ENCODE data around the gene ACOXL. TPM values are rescaled to one million over a fixed set of nuclear protein-coding genes. Genes with fewer than 3 reads are reported as not detected.
A peak's percentile ranks its signal among the peaks of the same experiment; 100 is the strongest.

The ACOXL gene
- total RNA-seq, 3 donors from 2014 or later (not counting 1 experiment from before 2014, with no cell fraction given): not detected

- Mint-ChIP-seq H3K36me3 (no peaks in the 10 kb centered on the region), H3K4me3 (no peak overlapping the region), H3K4me1 (peaks cover 12% of the 10 kb centered on the region in 2 donors), H3K27me3 (ENCODE audit: low read depth in 2 of 2) (peaks cover 6 to 9% of the 10 kb centered on the region in 2 donors), H3K9me3 (no peaks in the 10 kb centered on the region), H3K27ac (no peak overlapping the region)
- 90% methylated on average over 10 of the region's 10 CpGs for WGBS (ENCODE audit: insufficient coverage)
- H3K36me3 ChIP-seq (ENCODE audit: control insufficient read depth, insufficient read depth, low read length): no peaks in the 10 kb centered on the region
- no peaks in the 10 kb centered on the region for H3K9me3 ChIP-seq (ENCODE audit: control insufficient read depth, insufficient read depth, low read length)
- no peak overlapping the region for H3K27ac ChIP-seq (ENCODE audit: low read length)
- peaks cover 11% of the 10 kb centered on the region for H3K4me1 ChIP-seq (ENCODE audit: control insufficient read depth, insufficient read depth, low read length)
- intact Hi-C loops (cut with micrococcal nuclease): no loop called here
- DNase-seq (no peak), ATAC-seq (no peak)
- no peak for TF ChIP-seq CTCF (IDR thresholded peaks at IDR 0.05)
- H3K27me3 ChIP-seq (ENCODE audit: control insufficient read depth, insufficient read depth, low read length): no peaks in the 10 kb centered on the region
- no peak overlapping the region for H3K4me3 ChIP-seq (ENCODE audit: low read length)
Observed at GRCh38 chr2:110979471-110980338, 247.3 kb downstream of the ACOXL start.

- Histone ChIP-seq H3K27ac (ENCODE audit: low read length) (no peak overlapping the region), H3K4me1 (ENCODE audit: control insufficient read depth, insufficient read depth, low read length) (peaks cover 11% of the 10 kb centered on the region), H3K27me3 (ENCODE audit: control insufficient read depth, insufficient read depth, low read length) (no peaks in the 10 kb centered on the region), H3K4me3 (ENCODE audit: low read length) (no peak overlapping the region), H3K36me3 (ENCODE audit: control insufficient read depth, insufficient read depth, low read length) (no peaks in the 10 kb centered on the region), H3K9me3 (ENCODE audit: control insufficient read depth, insufficient read depth, low read length) (no peaks in the 10 kb centered on the region)
- peak in 1 of 3 donors; percentile 35 for ATAC-seq
- no peak overlapping the region for H3K4me3 Mint-ChIP-seq
- peaks cover 12% of the 10 kb centered on the region in 2 donors for H3K4me1 Mint-ChIP-seq
- intact Hi-C loops (cut with micrococcal nuclease): no loop called here
- H3K36me3 Mint-ChIP-seq: no peaks in the 10 kb centered on the region
- H3K27ac Mint-ChIP-seq: no peak overlapping the region
- 74% methylated on average over 14 of the region's 14 CpGs for WGBS (ENCODE audit: insufficient coverage)
- no peaks in the 10 kb centered on the region for H3K9me3 Mint-ChIP-seq
- H3K27me3 Mint-ChIP-seq (ENCODE audit: low read depth in 2 of 2): peaks cover 6 to 9% of the 10 kb centered on the region in 2 donors
- no peak for DNase-seq
- no peak for TF ChIP-seq CTCF (IDR thresholded peaks at IDR 0.05)
Observed at GRCh38 chr2:110980339-110981062, 248.1 kb downstream of the ACOXL start.

GRCh38 chr2:110983133-110983532 is 250.8 kb downstream of the ACOXL start:
- H3K36me3 Mint-ChIP-seq: no peaks in the 10 kb centered on the region
- peaks cover 11% of the 10 kb centered on the region for H3K4me1 ChIP-seq (ENCODE audit: control insufficient read depth, insufficient read depth, low read length)
- DNase-seq (no peak), ATAC-seq (no peak)
- H3K27me3 Mint-ChIP-seq (ENCODE audit: low read depth in 2 of 2): no peaks in the 10 kb centered on the region
- no peaks in the 10 kb centered on the region for H3K9me3 ChIP-seq (ENCODE audit: control insufficient read depth, insufficient read depth, low read length)
- no peaks in the 10 kb centered on the region for H3K27me3 ChIP-seq (ENCODE audit: control insufficient read depth, insufficient read depth, low read length)
- H3K27ac ChIP-seq (ENCODE audit: low read length): no peak overlapping the region
- H3K4me3 Mint-ChIP-seq: no peak overlapping the region
- no peak overlapping the region for H3K4me3 ChIP-seq (ENCODE audit: low read length)
- intact Hi-C loops (cut with micrococcal nuclease): no loop called here
- no peak for TF ChIP-seq CTCF (IDR thresholded peaks at IDR 0.05)
- H3K27ac Mint-ChIP-seq: no peak overlapping the region
- H3K36me3 ChIP-seq (ENCODE audit: control insufficient read depth, insufficient read depth, low read length): no peaks in the 10 kb centered on the region
- peaks cover 12% of the 10 kb centered on the region in 2 donors for H3K4me1 Mint-ChIP-seq
- no peaks in the 10 kb centered on the region for H3K9me3 Mint-ChIP-seq

Data from natural killer cell (primary cell).